RWPE2 (cell line): Measurements from ENCODE around the gene RGS7.

Source experiments
- ATAC-seq: fragments of 200-7000 bp; cut with Tn5 transposase; 3 replicates; pipeline ENCODE4 v1.9.1; 2021; ENCODE audit warnings: low read depth
- DNase-seq: peaks from one replicate; pipeline ENCODE4 v3.0.0-alpha.2; 2020; ENCODE audit warnings: low spot score
- H3K27ac ChIP-seq: fragments of 450-650 bp; 2 replicates; pipeline ENCODE4 v1.5.1; 2017; ENCODE audit warnings: mild to moderate bottlenecking; ENCODE audit not compliant: poor library complexity, severe bottlenecking
- H3K27me3 ChIP-seq: fragments of 250-450 bp; sonication (Bioruptor Pico); 2 replicates; pipeline ENCODE4 v1.5.1; 2021; ENCODE audit warnings: mild to moderate bottlenecking, moderate library complexity; ENCODE audit not compliant: insufficient read depth, poor library complexity, severe bottlenecking
- H3K36me3 ChIP-seq: fragments of 250-450 bp; sonication (Bioruptor Pico); 2 replicates; pipeline ENCODE4 v1.5.1; 2020; ENCODE audit warnings: low read depth, mild to moderate bottlenecking, moderate library complexity
- H3K4me1 ChIP-seq: fragments of 250-450 bp; sonication (Bioruptor Pico); 2 replicates; pipeline ENCODE4 v1.5.1; 2021; ENCODE audit warnings: mild to moderate bottlenecking, moderate library complexity; ENCODE audit not compliant: insufficient read depth, poor library complexity, severe bottlenecking
- H3K4me3 ChIP-seq: fragments of 250-450 bp; sonication (Bioruptor Pico); 2 replicates; pipeline ENCODE4 v1.5.1; 2021; ENCODE audit warnings: mild to moderate bottlenecking, moderate library complexity; ENCODE audit not compliant: severe bottlenecking
- H3K9me3 ChIP-seq: fragments of 250-450 bp; sonication (Bioruptor Pico); 2 replicates; pipeline ENCODE4 v1.5.1; 2021; ENCODE audit warnings: mild to moderate bottlenecking, moderate library complexity; ENCODE audit not compliant: severe bottlenecking
- TF ChIP-seq, protein P1 (sequence below): fragments of 450-650 bp; IDR thresholded peaks from one replicate; pipeline ENCODE4 v1.5.1; 2017; ENCODE audit warnings: mild to moderate bottlenecking, moderate library complexity; ENCODE audit not compliant: poor library complexity, severe bottlenecking

Gene RGS7

DNA sequence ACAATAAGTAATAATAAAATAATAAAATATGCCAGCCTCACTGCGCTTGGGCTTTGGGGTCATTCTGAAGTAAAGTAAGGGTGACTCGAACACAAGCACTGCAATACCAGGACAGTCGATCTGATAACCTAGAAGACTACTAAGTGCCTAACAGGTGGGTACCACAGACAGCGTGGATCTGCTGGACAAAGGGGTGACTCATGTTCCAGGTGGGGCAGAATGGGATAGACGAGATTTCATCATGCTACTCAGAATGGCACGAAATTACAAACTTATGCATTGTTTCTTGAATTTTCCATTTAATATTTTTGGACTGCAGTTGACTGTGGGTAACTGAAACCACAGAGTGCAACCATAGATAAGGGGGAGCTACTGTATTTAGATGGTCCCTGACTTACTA lies 523.9 kb downstream of the RGS7 start:
- peaks cover 28% of the 10 kb centered on the region for H3K4me1 ChIP-seq
- ATAC-seq (peak; percentile 88), DNase-seq (peak; percentile 47)
- TF ChIP-seq, protein P1, sequence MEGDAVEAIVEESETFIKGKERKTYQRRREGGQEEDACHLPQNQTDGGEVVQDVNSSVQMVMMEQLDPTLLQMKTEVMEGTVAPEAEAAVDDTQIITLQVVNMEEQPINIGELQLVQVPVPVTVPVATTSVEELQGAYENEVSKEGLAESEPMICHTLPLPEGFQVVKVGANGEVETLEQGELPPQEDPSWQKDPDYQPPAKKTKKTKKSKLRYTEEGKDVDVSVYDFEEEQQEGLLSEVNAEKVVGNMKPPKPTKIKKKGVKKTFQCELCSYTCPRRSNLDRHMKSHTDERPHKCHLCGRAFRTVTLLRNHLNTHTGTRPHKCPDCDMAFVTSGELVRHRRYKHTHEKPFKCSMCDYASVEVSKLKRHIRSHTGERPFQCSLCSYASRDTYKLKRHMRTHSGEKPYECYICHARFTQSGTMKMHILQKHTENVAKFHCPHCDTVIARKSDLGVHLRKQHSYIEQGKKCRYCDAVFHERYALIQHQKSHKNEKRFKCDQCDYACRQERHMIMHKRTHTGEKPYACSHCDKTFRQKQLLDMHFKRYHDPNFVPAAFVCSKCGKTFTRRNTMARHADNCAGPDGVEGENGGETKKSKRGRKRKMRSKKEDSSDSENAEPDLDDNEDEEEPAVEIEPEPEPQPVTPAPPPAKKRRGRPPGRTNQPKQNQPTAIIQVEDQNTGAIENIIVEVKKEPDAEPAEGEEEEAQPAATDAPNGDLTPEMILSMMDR = no peak
- H3K9me3 ChIP-seq = no peaks in the 10 kb centered on the region
- H3K27ac ChIP-seq = peak overlapping the region; percentile 67
- no peaks in the 10 kb centered on the region for H3K36me3 ChIP-seq
- no peak overlapping the region for H3K4me3 ChIP-seq
- H3K27me3 ChIP-seq = no peaks in the 10 kb centered on the region

DNA sequence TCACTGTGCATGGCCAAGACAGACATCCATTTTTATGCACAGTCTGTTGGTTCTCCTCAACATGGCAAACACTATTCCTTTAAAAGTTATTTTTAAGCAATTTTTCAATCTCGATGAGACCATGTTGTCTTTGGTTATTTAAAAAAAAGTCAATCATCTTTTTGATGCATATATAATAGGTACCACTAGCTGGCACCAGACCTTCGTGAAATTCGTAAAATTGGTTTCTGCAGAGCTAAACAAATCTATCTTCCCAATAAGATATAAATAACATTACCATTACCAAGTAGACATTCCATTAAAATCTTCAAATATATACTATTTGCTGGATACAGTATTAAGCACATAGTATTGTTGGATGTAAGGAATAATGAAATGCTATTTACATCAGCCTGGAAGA lies 525.1 kb downstream of the RGS7 start:
- TF ChIP-seq, protein P1 = peak; percentile 21
- no peak for DNase-seq
- peak overlapping the region; percentile 67 for H3K27ac ChIP-seq
- H3K27me3 ChIP-seq = no peaks in the 10 kb centered on the region
- H3K9me3 ChIP-seq = no peaks in the 10 kb centered on the region
- ATAC-seq = no peak
- H3K36me3 ChIP-seq = no peaks in the 10 kb centered on the region
- H3K4me3 ChIP-seq = no peak overlapping the region
- peaks cover 28% of the 10 kb centered on the region for H3K4me1 ChIP-seq

DNA sequence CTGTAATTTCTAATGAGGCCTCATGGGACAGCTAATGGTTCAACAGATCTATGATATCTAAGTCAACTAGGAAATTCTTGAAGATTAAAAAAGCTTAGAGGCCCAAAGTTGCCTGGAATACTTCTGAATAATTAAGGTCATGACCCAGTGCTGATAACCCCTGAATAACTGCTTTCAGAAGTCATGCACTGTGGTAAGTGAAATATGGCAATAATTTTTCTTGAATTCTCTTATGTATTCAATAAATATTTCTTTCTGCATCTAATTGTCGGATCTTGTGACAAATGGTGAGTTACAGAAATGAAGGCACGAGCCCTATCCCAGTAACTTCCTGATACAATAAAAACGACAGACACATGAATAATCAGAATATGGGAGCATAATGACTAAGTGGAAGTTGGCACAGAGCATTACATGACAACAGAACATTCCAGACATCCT lies 525.8 kb downstream of the RGS7 start:
- peak; percentile 76 for ATAC-seq
- no peaks in the 10 kb centered on the region for H3K9me3 ChIP-seq
- H3K27me3 ChIP-seq = no peaks in the 10 kb centered on the region
- H3K36me3 ChIP-seq = no peaks in the 10 kb centered on the region
- H3K27ac ChIP-seq = peak overlapping the region; percentile 67
- no peak overlapping the region for H3K4me3 ChIP-seq
- H3K4me1 ChIP-seq = peaks cover 28% of the 10 kb centered on the region
- no peak for DNase-seq
- TF ChIP-seq, protein P1 = no peak

DNA sequence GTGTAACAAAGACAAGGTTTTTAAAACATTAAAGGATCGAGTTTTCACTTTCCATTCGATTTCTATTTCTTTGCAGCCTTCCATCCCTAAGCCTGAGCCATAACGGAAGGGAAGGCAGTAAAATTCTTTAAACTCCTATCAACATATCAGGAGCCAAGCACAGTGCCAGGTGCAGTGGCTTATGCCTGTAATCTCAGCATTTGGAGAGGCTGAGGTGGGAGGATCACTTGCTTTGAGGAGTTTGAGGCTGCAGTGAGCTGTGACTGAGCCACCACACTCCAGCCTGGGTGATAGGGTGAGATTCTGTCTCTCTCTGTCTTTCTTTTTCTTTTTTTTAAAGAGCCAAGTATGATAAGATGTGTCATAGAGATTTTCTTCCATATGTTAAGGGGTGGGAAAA lies 527.5 kb downstream of the RGS7 start:
- DNase-seq (no peak), ATAC-seq (no peak)
- TF ChIP-seq, protein P1 = no peak
- peaks cover 28% of the 10 kb centered on the region for H3K4me1 ChIP-seq
- no peaks in the 10 kb centered on the region for H3K27me3 ChIP-seq
- no peaks in the 10 kb centered on the region for H3K36me3 ChIP-seq
- H3K4me3 ChIP-seq = no peak overlapping the region
- H3K9me3 ChIP-seq = no peaks in the 10 kb centered on the region
- no peak overlapping the region for H3K27ac ChIP-seq

DNA sequence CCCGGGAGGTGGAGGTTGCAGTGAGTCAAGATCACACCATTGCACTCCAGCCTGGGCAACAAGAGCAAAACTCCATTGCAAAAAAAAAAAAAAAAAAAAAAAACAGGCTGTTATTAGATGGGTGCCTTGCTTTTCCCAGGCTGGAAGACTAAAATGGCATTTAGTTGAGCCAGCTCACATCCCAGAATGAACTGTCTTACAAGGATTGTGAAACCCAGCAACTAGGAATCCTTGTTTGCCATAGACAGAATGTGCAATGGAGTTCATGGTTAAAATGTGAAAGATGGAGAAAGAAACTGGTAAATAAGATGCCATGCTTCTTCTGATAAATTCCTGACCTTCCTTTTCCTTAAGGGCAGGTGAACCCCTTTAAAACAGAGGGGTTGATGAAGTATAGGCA lies 529.2 kb downstream of the RGS7 start:
- H3K27ac ChIP-seq = no peak overlapping the region
- no peaks in the 10 kb centered on the region for H3K36me3 ChIP-seq
- ATAC-seq (no peak), DNase-seq (no peak)
- H3K4me1 ChIP-seq = peaks cover 18% of the 10 kb centered on the region
- no peaks in the 10 kb centered on the region for H3K27me3 ChIP-seq
- TF ChIP-seq, protein P1 = no peak
- no peaks in the 10 kb centered on the region for H3K9me3 ChIP-seq
- H3K4me3 ChIP-seq = no peak overlapping the region
